ENCODE data around the gene VIL1.

Gene VIL1

DNA sequence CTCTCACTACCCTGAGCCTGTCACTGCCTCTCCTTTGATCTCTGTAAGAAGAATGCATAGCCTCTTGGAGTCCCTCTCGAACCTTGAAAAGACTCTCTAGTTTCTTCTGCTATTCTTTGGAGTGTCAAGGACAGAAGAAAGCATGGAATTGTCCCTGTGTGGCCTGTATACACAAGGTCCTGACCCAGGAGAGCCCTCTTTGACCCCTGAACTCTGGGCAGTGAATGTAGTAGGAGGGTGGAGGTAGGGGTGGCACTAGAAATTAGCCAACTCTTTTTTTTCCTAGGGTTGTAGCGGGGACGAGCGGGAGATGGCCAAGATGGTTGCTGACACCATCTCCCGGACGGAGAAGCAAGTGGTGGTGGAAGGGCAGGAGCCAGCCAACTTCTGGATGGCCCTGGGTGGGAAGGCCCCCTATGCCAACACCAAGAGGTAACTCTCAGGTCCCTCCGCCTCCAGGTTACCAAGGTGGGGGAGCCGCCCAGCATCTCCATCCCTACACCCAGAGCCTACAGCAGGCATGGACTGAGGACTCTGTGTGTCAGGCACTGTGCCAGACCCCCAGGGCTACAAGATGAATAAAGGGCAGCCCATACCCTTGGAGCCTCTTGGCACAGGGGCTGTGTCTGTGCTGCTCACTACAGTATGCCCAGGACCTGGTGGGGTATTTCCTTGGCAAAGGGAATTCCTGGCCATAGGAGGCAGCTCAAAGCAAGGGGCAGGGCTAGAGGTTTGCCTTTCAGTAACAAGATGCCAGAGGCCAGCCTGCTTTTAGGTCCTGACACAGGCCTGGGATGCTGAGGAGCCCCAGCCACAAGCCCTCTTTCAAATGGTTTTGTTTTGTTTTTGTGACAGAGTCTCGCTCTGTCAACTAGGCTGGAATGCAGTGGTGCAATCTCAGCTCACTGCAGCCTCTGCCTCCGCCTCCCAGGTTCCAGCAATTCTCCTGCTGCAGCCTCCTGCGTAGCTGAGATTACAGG is 16.4 kb downstream of the VIL1 start:
- DNase-seq (ENCODE audit: low read depth in 1 of 2, low spot score in 1 of 2): no peak

DNA sequence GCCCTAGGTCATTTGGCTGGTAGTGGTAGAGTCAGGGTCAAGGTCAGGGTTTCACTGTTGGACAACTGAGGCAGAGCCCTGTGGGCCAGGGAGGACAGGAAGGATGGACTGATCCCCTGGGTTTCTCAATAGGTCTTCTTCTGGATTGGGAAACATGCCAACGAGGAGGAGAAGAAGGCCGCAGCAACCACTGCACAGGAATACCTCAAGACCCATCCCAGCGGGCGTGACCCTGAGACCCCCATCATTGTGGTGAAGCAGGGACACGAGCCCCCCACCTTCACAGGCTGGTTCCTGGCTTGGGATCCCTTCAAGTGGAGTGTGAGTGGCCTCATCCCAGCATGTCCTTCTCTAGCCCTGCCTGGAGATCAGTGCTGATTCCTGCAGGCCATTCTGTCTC is 18.1 kb downstream of the VIL1 start:
- DNase-seq (ENCODE audit: low read depth in 1 of 2, low spot score in 1 of 2): no peak

DNA sequence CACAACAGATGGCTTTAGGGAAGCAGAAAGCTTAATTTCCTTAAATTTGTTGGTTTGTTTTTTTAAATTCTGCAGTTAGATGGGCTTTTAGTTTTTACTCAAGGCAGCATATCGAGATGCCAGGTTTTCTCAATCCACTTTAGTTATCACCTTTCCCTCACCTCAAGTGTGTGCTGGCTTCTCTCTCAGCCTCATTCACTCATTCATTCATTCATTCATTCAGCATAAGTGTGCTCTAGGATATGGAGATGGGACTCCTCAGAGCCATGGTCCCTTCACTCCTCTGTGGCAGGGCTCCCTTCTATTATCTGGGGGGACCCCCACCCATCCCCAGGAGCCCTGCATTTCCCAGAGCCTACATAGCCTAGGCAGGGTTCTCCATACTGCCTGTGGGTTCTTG is 19.0 kb downstream of the VIL1 start:
- DNase-seq (ENCODE audit: low read depth in 1 of 2, low spot score in 1 of 2): no peak

DNA sequence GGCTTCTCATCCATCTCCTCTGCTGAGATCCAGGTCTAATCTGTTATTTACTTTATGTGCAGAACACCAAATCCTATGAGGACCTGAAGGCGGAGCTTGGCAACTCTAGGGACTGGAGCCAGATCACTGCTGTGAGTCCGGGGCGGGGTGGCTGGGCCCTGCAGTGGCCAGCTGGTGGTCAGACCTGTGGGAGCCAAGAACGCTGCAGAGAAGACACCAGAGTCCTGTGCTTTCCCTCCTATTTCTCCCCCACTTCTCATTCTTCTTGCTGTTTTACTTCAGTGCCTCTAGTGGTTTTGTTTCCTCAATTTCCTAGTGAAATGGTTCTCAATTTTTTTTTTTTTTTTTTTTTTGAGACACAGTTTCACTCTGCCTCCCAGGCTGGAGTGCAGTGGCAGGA is 19.7 kb downstream of the VIL1 start:
- DNase-seq (ENCODE audit: low read depth in 1 of 2, low spot score in 1 of 2): no peak

DNA sequence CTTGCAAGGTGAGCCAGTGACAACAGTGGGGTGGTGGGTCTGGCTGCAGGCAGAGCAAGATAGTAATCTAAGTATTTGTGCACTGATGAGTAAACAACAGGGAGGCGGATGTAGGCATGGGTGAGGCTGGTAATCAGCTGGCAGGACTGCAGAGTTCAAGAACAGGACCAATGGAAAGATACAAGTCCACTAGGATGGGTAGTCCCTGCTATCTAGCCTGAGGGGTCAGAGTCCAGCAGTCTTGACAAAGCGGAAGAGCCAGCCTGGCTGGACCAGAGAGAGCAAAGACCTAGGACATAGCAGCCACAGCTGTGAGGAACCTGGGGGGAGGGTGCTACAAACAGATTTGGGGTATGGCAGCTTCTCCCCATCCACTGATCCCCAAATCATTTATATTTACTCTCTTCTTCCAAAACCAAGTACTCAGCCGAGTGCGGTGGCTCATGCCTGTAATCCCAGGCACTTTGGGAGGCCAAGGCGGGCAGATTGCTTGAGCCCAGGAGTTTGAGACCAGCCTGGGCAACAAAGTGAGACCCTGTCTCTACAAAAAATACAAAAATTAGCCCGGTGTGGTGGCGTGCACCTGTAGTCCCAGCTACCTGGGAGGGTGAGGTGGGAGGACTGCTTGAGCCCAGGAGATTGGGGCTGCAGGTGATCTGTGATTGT is 25.9 kb downstream of the VIL1 start:
- no peak for DNase-seq (ENCODE audit: low read depth in 1 of 2, low spot score in 1 of 2)

DNA sequence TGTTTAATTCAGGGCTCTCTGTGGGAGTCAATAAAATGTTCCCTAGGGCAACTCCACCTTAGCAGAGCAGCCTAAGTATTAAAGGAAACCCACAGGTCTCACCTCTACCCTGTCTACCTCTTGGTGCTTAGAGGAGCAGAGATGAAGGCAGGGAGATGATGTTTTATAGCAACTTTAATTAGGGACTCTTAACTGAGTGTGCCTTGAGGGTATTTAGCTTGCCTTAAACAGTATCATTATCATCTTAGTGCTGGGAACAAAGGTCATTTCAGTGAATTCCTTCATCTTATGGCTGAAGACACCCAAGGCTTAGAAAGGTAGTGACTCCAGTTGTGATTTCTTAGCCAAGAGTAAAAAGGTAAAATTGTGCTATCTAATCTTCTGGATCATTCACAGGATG is 26.7 kb downstream of the VIL1 start:
- DNase-seq (ENCODE audit: low read depth in 1 of 2, low spot score in 1 of 2): no peak

DNA sequence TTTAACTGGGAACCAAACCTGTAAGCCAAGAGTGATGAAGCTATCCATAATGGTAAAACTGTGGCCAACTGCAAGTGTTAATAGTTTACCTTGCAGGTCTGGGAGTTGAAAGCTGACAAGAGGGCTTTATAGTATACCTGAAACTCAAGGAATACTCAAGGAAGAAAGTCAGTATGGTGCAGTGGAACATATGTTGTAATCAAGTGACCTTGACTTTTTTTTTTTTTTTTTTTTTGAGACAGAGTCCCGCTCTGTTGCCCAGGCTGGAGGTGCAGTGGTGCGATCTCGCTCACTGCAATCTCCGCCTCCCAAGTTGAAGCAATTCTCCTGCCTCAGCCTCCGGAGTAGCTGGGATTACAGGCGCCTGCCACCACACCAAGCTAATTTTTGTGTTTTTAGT is 27.6 kb downstream of the VIL1 start:
- no peak for DNase-seq (ENCODE audit: low read depth in 1 of 2, low spot score in 1 of 2)

DNA sequence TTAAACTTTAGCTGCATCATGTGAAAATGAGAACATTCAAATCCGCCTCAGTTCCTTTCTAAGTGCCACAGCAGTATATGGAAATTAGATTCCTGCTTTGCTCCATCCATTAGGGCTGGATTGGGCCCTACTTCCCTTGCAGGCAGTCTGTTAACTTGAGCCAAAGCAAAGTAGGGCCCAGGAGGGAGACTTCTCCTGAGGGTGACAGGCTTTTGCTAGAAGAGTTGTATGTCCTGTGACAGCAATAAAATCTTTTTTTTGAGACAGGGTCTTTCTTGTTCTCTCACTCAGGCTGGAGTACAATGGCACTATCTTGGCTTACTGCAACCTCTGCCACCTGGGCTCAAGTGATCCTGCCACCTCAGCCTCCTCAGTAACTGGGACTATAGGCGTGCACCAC is 28.1 kb downstream of the VIL1 start:
- no peak for DNase-seq (ENCODE audit: low read depth in 1 of 2, low spot score in 1 of 2)

DNA sequence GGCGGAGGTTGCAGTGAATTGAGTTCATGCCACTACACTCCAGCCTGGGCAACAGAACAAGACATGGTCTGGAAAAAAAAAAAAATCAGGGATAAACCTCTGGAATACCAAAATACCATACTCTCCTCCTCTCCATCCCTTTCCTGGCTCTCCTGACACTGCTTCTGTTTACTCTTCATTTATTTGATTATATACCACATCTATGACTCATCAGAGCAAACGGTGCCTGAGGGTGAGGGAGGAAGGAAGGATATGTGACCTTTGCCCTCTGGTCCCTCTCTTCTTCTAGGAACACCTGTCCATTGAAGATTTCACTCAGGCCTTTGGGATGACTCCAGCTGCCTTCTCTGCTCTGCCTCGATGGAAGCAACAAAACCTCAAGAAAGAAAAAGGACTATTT is 30.0 kb downstream of the VIL1 start:
- no peak for DNase-seq (ENCODE audit: low read depth in 1 of 2, low spot score in 1 of 2)

DNA sequence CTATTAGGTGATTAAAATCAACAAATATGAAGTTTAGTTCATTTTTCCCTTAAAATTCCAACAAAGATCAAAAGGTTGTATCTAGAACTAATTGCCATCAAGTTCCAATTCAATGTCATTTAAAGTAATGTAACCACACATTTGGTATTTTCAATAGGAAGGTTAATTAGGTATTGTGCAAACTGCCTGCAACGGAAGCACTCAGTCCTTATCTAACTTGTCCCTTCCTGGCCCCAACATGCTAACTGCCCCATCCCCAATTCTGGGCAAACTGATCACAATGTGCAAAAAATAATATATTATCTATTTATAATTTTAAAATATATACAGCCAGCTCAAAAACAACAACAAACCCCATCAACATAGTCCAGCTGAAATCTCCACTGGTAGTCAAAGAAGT is 33.2 kb downstream of the VIL1 start:
- no peak for DNase-seq (ENCODE audit: low read depth in 1 of 2, low spot score in 1 of 2)

DNA sequence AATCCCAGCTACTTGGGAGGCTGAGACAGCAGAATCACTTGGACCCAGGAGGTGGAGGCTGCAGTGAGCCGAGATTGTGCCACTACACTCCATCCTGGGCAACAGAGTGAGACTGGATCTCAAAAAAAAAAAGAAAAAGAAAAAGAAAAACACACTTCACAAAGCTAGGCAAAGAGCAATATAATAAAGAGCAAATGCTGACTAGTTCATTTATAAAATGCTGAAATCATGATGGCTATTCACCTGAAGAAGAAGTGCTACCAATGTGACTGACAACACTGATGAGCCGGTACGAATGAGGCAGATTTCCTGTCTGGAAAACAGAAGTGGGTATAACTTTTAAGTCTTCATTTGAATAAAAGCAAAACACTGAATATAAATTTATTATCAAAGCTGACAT is 37.9 kb downstream of the VIL1 start:
- DNase-seq (ENCODE audit: low read depth in 1 of 2, low spot score in 1 of 2): no peak

DNA sequence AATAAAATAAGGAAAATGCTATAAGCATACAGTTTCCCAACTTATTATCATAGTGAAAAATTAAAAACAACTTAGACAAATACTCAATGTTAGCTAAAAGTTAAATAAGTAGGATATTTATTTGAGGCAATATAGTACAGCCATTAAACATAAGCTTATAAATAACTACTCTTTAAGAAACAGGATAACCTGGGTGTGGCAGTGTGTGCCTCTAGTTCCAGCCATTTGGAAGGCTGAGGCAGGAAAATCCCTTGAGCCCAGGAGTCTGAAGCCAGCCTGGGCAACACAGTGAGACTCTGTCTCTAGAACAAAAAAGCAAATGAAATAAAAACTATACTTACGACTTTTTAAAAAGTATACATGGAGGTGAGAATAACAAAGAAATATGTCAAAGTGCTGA is 39.7 kb downstream of the VIL1 start:
- DNase-seq (ENCODE audit: low read depth in 1 of 2, low spot score in 1 of 2): no peak

DNA sequence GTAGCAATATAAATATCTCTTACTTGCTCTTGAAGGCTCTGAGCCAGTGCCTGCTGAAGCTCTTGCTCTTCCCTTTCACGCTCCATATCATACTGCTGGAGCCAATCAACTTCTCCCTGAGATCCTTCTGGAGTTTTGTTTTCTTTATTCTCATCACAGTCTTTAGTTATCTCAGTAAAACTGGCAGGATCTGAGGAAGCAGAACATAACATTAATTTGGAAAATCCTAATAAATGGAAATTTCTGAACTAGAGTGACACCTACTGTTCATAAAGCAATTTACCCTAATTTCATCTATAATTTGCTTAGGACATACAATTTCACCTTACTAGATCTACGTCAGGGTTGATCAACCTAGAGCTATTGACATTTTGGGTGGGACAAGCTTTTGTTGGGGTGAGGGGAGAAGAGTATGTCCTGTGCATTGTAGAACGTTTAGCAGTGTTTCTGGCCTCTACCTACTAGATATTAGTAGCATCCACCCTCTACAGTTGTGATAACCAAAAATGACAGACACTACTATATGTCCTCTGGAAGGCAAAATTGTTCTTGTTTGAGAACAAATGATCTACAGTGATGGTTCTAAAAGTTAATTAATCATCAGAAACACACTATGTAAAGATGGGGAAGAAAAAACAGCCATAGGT is 47.2 kb downstream of the VIL1 start:
- no peak for DNase-seq (ENCODE audit: low read depth in 1 of 2, low spot score in 1 of 2)

DNA sequence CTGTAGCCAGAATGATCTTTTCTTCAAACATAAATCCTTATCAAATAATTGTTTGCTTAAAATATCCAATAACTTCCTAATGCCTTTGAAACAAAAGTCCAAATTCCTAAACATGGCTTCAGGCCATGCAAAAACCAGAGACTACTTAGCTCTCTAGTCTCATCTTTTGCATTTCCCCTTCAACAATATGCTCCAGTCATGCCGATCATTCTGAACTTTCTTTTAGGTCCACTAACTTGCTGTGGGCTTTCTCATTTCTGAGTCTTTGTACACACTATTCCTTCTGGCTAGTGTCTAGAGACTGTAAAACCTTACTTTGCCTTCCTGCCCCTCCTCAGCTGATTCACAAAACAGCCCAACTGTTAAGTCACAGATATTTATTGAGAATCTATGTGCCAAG is 51.5 kb downstream of the VIL1 start:
- no peak for DNase-seq (ENCODE audit: low read depth in 1 of 2, low spot score in 1 of 2)

DNA sequence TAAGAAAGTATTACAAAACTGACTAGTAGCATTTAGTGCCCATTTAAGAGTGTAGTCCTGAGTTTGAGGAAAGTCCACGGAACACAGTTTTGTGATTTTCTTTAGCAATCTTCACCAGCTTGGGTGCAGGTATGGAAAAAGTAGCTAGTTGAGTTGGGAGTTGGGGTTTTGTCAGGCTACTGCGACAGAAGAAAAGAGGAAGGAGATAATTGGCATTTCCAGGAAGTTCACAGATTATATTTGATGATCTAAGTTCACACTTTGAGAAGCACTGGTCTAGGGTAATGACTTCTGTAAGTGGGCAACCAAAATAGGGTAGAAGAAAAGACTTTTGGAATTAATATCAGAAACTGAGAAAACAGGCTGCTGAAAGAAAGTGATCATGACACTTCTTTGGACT is 52.1 kb downstream of the VIL1 start:
- no peak for DNase-seq (ENCODE audit: low read depth in 1 of 2, low spot score in 1 of 2)

DNA sequence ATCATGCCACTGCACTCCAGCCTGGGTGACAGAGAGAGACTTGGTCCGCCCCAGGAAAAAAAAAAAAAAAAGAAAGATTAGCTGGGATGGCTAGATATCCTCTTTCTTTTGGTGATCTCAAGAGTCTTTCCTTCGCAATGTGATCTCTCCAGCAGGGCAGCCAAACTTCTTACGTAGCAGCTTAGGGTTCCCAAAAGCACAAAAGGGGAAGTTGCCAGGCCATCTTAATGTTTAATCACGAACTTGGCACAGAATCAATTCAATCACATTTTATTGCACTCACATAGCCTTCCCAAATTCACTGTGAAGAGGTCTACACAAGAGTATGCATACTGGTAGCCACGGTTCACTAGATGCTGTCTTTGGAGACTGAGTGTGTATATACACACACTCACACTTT is 53.1 kb downstream of the VIL1 start:
- DNase-seq (ENCODE audit: low read depth in 1 of 2, low spot score in 1 of 2): no peak

DNA sequence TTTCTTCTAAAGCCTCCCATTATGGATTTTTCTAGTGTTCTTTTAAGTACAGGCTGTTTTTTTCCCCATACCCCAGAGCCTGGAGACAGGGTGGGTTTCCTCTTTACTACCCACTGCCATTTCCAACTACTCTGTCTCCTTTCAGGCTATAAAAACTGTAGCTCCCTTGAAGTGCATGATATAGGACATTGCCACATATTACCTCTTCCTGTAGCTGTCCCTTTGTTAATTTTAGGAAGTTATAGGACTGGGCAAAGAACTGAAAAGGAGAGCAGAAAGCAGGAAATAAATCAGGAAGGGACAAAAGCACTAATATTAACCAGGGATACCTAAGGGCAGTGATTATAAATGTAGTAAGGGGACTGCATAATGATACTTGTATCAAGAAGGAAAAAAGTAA is 54.1 kb downstream of the VIL1 start:
- no peak for DNase-seq (ENCODE audit: low read depth in 1 of 2, low spot score in 1 of 2)

DNA sequence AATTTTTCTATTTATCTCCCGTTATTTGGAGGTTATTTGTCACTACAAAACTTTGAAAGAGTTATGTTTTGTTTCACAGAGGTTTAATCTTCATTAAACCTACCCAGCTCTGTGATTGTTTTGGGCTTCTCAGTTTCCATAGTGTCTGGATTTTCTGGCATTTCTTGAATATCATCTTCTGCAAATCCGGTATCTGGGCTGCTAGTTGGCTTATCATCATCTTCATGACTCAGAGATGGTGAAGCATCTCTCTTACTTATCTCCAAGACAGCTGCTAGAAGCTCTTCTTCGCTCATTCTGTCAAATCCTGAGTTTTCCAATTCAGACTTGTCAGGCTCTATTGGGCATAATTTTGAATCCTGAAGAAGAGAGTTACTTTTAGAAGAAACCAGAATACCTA is 55.6 kb downstream of the VIL1 start:
- no peak for DNase-seq (ENCODE audit: low read depth in 1 of 2, low spot score in 1 of 2)

DNA sequence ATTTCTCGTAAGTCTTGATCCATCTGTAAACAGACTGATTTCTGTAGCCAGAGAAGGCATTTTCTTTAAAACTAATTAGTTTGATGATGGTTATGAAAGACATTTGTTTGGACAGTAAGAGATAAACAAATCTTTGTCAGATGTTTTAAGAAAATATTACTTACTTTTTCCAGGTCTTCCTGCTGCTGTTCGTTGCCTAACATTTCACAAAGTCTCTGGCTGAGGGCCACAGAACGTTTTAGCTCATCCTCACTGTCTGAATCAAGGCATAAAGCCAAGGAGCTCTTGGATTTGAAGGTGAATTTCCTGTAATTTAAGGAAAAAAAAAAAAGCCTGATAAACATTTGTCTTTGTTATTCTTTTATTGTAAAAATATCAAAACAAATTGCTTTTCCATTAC is 57.8 kb downstream of the VIL1 start:
- DNase-seq (ENCODE audit: low read depth in 1 of 2, low spot score in 1 of 2): no peak

DNA sequence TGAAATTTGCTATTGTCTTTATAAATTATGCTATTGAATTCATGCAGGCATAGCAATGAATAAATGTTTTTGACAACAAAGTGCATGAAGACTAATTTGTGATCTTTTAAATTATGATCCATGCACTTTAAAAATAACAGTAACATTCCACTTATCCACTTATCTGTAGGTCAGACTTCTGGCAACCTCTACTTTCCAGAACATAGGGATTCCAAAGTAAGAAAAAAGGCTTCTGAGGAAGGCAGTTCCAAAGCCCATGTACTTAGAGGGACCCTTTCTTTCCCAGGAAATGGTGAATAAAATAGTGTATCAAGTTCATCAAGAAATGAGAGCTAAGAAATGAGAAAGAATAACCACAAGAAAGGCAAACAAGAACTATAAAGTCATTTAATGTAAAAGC is 58.3 kb downstream of the VIL1 start:
- no peak for DNase-seq (ENCODE audit: low read depth in 1 of 2, low spot score in 1 of 2)

DNA sequence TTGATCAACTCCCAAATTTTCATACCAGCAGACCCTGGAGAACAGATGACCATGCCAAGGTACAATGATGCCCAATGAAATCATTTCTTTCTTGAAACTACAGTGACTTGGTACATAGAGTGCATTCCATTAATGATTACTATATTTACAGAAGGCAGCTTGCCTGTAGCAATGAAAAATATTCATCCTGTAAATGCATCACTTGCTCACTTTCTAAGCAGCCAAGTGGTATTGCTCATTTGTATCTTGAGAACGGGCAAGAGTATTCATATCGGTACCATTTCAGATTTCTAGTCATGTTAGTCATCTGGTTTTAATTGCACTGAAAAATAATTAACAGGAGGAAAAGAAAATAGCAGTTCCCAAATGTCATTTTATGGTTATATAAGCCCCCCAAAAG is 59.6 kb downstream of the VIL1 start:
- no peak for DNase-seq (ENCODE audit: low read depth in 1 of 2, low spot score in 1 of 2)

DNA sequence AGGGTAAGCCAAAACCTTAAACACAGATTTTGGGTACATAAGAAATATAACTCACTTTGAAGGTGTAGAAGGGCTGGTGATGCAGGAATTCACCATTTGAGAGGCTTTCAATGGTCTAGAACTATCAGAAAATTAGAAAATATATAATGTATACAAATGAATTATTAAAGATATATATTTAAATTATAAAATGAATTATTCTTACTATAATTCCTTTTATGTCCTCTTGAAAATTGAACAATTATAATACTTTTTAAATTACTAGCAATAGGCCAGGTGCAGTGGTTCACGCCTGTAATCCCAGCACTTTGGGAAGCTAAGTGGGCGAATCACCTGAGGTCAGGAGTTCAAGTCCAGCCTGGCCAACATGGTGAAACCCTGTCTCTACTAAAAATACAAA is 60.7 kb downstream of the VIL1 start:
- DNase-seq (ENCODE audit: low read depth in 1 of 2, low spot score in 1 of 2): no peak
